Muscle of arm (tissue), 12 donors: Measurements from ENCODE around the gene TMPRSS9. TPM values are rescaled to one million over a fixed set of nuclear protein-coding genes. Genes with fewer than 3 reads are reported as not detected.
"Not testable (repeated sequence)": the region's sequence is repeated elsewhere in the genome, so short reads cannot be mapped to it uniquely, and the experiment has no call there.

Source experiments
- DNase-seq: peaks from one replicate; pipeline ENCODE4 v3.0.0-alpha.2; 2013
- polyA plus RNA-seq, 12 donors: library from polyadenylated mRNA; unstranded; fragments of 120-200 nt; gene quantifications; one replicate each; pipeline ENCODE4 v1.2.1, GENCODE V29; 2013; ENCODE audit not compliant: insufficient read length in 12 of 12

TMPRSS9 gene
- polyA plus RNA-seq, 12 donors, result 0.10 to 4.4 (median 0.28) TPM; not detected in 1

DNA sequence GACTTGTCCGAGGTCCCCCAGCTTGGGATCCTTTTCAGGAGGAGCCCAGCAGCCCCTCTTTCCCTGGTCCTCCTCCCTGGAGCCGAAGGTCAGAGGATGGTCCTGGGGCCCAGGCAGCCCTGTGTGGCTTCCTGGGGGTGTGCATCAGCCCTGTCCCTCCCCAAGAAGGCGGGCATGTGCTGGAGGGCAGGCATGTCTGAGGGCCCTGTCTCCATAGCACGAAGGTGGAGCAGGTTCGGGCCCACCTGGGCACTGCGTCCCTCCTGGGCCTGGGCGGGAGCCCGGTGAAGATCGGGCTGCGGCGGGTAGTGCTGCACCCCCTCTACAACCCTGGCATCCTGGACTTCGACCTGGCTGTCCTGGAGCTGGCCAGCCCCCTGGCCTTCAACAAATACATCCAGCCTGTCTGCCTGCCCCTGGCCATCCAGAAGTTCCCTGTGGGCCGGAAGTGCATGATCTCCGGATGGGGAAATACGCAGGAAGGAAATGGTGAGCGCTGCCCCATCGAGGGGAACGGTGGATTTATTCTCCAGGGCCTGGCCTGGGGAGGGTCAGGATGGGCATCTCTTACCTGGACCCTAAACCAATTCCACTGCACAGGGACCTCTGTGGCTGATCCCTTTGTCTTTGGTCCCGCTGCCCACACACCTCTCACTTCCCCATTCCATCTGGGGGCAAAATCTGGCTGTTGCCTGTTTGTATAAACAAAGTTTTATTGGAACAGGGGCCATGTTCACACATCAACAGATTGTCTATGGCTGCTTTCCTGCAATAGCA, 56.4 kb downstream of the TMPRSS9 start:
- DNase-seq, result no peak

- DNase-seq, result not testable (repeated sequence)
Measured at GRCh38 chr19:2417436-2417835, 57.4 kb downstream of the TMPRSS9 start.

- no peak for DNase-seq
Measured at GRCh38 chr19:2417881-2418406, 57.9 kb downstream of the TMPRSS9 start.

DNA sequence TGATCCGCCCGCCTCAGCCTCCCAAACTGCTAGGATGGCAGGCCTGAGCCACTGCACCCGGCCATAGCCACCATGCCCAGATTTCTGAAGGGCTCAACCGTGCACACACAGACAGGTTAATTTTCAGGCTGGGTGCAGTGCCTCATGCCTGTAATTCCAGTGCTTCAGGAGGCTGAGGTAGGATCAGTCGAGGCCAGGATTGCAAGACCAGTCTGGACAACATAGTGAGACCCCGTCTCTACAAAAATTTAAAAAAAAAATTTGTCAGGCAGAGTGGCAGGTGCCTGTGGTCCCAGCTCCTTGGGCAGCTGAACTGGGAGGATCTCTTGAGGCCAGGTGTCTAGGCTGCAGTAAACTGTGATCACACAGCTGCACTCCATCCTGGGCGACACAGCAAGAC, 59.7 kb downstream of the TMPRSS9 start:
- no peak for DNase-seq

DNA sequence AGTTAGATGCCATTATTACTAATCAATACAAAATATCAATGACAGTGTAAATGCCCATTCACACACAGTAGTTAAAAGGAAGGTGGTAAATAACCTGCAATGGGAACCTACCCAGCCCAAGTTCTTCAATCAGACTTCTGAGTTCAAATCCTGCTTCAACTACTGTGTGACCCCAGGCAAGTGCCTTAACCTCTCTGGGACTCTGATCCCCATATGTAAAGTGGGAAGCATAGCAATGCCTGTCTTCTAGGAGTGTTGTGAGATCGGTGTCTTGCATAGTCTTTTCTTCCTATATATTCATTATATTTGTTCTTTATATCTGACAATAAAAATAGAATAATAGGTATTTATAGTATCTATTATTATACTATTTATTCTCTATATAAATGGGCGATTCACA, 60.4 kb downstream of the TMPRSS9 start:
- DNase-seq, result no peak

- no peak for DNase-seq
Measured at GRCh38 chr19:2421581-2422306, 61.7 kb downstream of the TMPRSS9 start.

GRCh38 chr19:2423071-2423914, 63.2 kb downstream of the TMPRSS9 start:
- DNase-seq, result peak; percentile 59

DNA sequence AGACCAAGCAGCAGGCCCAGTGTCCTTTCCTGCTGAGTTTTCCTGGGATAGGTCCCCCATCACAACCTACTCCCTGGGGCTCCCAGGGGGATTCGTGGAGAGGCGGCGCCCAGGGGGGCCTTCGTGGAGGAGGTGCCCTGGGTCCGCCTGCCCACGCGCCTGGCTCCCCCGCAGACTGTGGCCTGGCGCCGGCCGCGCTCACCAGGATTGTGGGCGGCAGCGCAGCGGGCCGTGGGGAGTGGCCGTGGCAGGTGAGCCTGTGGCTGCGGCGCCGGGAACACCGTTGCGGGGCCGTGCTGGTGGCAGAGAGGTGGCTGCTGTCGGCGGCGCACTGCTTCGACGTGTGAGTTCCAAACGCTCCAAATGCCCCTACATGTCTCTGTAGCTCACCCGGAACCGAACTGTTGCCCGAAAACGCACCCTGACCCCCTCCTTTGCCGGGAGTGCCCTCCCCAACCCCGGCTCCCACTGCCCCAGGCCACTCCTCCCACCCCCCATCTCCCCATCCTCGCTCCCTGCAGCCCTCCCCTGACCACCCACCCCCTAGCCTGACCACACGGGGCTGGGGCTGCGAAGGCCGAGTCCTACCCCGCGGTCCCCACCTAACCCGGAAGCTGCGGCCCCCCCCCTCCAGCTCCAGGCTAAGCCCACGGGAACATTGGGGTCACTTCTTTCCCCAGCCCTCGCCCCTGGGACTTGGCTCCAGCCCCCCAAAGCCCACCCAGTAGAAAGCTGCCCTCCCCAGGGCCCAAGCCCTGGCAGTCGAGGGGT, 64.0 kb downstream of the TMPRSS9 start:
- DNase-seq, result no peak

GRCh38 chr19:2424686-2425621, 64.9 kb downstream of the TMPRSS9 start:
- DNase-seq, result peak; percentile 40

GRCh38 chr19:2425622-2426581, 65.8 kb downstream of the TMPRSS9 start:
- no peak for DNase-seq

GRCh38 chr19:2426611-2427428, 66.8 kb downstream of the TMPRSS9 start:
- peak; percentile 61 for DNase-seq

DNA sequence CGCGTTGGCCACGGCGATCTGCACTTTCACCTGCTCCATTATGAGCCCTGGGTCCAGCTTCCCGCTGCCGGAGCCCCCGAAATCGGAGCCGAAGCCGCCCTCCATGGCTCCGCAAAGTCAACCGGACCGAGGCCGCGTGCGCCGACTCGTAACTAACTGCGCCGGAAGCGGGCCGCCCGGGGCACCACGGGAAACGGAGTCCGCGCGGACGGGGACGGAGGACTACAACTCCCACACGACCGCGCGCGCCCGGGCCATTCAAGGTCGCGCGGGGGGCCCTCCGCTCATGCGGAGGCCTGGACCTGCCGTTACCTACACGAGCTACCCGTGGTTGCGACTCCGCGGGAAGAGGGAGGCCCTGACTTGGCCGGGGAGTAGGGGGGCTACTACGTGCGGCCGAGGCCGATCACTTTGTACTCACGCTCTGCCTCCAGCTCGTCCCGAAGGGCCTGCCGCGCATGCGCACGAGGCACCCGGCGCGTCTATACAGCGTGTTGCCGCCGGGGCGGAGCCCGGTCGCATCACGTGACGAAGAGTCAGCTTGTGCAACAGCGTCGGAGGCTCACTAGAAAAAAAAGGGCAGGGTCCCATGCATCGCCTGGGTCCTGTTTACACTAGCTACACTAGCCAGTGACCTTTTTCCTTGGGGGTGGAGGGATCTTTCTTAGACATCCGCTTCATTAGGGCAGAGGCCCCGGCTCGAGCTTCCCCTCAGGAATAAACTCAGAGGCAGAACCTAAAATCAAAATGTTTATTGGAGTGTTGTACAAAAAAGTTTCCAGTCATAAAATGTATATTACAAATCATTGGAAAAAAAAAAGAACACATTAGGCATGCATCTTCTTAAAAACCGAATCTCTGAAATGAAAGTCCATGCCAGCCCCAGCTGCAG, 67.6 kb downstream of the TMPRSS9 start, which contains the start of gene TIMM13:
Gene TIMM13, minus strand, starts transcription at position 158 of the 892 bp plus-strand sequence. Its CDS starts 53 bp downstream, at position 105.
- DNase-seq, result peak; percentile 99

- peak; percentile 47 for DNase-seq
Measured at GRCh38 chr19:2428321-2428690, 68.2 kb downstream of the TMPRSS9 start.

- no peak for DNase-seq
Measured at GRCh38 chr19:2428756-2429711, 69.0 kb downstream of the TMPRSS9 start.

DNA sequence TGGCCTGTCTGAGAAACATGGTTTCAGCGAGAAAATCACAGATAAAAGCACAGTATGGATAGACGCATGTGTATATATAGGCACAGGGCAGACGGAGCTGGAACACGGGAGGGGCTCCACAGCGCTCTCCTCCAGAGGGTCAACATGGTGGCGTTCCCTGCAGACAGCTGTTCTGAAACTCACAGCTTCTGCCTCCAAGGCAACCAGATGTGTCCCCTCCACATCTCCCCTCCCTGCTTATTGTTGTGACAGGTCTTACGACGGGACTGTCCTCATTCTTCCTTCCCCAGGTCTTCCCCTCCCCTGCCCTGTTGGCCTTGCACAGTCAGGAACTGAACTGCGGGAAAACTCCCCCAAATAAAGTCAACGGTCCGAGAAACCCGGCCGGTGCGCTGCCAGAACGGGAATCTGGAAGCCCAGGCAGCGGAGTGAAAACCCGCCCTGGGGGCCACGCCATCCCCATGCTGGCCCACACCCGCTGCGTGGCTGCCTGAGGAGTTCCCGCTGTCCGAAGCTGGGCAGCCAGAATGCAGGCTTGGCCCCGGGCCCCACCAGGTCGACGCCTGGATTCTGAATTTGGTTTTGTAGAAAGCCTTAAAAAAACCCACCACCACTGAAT, 70.0 kb downstream of the TMPRSS9 start:
- DNase-seq, result no peak
